AG04449 (cell line): ENCODE data around the gene RALY.

Source experiments
- CTCF ChIA-PET: fragments of 350-600 bp; formaldehyde crosslinking; extraction: SDS; loops from one replicate; lab custom pipeline; 2021; ENCODE audit warnings: antibody characterized with exemption; lab: Yijun Ruan, JAX
- POLR2A ChIA-PET: fragments of 400-600, 350-600 bp; formaldehyde crosslinking; extraction: SDS; loops from one replicate; lab custom pipeline; 2020; ENCODE audit warnings: antibody characterized with exemption, inconsistent platforms; lab: Yijun Ruan, JAX
- DNase-seq: peaks from one replicate; pipeline ENCODE4 v3.0.0-alpha.2; 2010; ENCODE audit warnings: low read depth, low spot score
- H3K4me3 ChIP-seq: 2 replicates; pipeline ENCODE4 v1.5.1; 2011; ENCODE audit warnings: low read depth, mild to moderate bottlenecking, control low read depth, low read length
- CTCF ChIP-seq: IDR thresholded peaks from one replicate; pipeline ENCODE4 v1.5.1; 2011; ENCODE audit warnings: mild to moderate bottlenecking, moderate library complexity, low read length, control low read depth, inconsistent platforms; ENCODE audit not compliant: insufficient read depth; ENCODE audit errors: missing control alignments

RALY gene

GRCh38 chr20:33971147-33971975 is 22.4 kb upstream of the RALY start:
- ChIA-PET CTCF (no interaction called here), POLR2A (no interaction called here)

GRCh38 chr20:33976959-33977358 is 16.8 kb upstream of the RALY start:
- no peak for DNase-seq
- no peak overlapping the region for H3K4me3 ChIP-seq
- ChIA-PET POLR2A (no interaction called here), CTCF (no interaction called here)
- no peak for TF ChIP-seq CTCF

More at GRCh38 chr20:33971147-33971975, 22.4 kb upstream of the RALY start:
- DNase-seq: no peak
- H3K4me3 ChIP-seq: no peak overlapping the region
- no peak for TF ChIP-seq CTCF

GRCh38 chr20:33977535-33977934 is 16.2 kb upstream of the RALY start:
- no peak for TF ChIP-seq CTCF
- POLR2A ChIA-PET: no interaction called here
- H3K4me3 ChIP-seq: no peak overlapping the region
- CTCF ChIA-PET: no interaction called here
- no peak for DNase-seq

- H3K4me3 ChIP-seq: no peak overlapping the region
- no peak for TF ChIP-seq CTCF
- POLR2A ChIA-PET: no interaction called here
- CTCF ChIA-PET: no interaction called here
- DNase-seq: no peak
These were observed 14.6 kb upstream of the RALY start for GRCh38 chr20:33979094-33979493.

- ChIA-PET POLR2A (no interaction called here), CTCF (interaction anchor here (1.8 kb wide), 1 partner anchor 20 kb away, joined by 4 read pairs; no protein-coding TSS in a partner anchor)
- no peak for DNase-seq
- H3K4me3 ChIP-seq: no peak overlapping the region
- no peak for TF ChIP-seq CTCF
These were observed 12.4 kb upstream of the RALY start for GRCh38 chr20:33981347-33981746.

GRCh38 chr20:33981964-33982363 is 11.7 kb upstream of the RALY start:
- ChIA-PET CTCF (interaction anchor here (1.8 kb wide), 1 partner anchor 20 kb away, joined by 4 read pairs; no protein-coding TSS in a partner anchor), POLR2A (interaction anchor here (0.7 kb wide), 1 partner anchor 80 kb away, joined by 3 read pairs; no protein-coding TSS in a partner anchor)
- no peak for DNase-seq
- no peak overlapping the region for H3K4me3 ChIP-seq
- no peak for TF ChIP-seq CTCF
